ENCODE results near the gene MOB1A. TPM values are rescaled to one million over a fixed set of nuclear protein-coding genes. Genes with fewer than 3 reads are reported as not detected.

MOB1A gene
- total and polyA plus RNA-seq, 2 of the 13 experiments (the other 11 are each of a cell fraction or from before 2014, with no cell fraction given), result 48.2 to 139 TPM

DNA sequence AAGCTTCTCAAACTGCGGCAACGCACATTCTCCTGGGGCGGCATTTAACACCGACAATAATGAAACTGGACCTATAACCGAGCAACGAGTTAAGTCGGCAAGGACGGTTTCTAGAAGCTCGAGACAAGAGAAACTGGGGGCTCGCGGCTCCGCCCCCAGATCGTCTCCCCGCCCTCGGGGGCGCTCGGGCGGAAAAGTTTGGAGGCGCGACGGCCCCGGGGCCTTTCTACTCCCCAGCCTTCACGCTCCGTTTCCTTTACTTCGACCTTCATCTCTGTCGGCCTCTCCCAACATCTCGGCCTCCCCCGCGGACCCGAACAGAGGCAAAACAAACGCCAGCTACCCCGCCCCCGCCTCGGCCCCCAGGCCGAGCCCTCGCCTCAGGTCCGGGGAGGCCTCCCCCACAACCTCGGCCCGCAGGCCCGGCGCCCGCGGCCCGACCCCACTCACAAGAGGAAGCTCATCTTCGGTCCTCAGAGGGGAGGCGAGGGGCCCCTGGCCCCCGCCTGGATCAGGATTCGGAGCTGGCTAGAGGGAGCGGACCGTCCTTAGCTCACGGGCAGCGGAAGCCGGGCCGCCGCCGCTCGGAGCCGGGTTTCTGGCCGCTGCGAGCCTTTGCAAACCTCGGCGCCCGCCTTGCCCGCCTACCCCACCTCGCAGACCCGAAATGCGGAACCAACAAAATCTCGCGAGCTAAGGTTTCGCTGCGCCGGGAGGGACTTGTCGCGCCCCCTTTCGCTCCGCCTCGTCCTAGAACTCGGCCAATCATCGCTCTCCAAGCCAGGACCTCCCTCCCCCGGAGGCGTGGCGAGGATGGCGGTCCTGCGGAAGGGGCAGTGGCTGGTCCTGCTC is at the start of gene MOB1A (continued):
- TF ChIP-seq, protein P1, sequence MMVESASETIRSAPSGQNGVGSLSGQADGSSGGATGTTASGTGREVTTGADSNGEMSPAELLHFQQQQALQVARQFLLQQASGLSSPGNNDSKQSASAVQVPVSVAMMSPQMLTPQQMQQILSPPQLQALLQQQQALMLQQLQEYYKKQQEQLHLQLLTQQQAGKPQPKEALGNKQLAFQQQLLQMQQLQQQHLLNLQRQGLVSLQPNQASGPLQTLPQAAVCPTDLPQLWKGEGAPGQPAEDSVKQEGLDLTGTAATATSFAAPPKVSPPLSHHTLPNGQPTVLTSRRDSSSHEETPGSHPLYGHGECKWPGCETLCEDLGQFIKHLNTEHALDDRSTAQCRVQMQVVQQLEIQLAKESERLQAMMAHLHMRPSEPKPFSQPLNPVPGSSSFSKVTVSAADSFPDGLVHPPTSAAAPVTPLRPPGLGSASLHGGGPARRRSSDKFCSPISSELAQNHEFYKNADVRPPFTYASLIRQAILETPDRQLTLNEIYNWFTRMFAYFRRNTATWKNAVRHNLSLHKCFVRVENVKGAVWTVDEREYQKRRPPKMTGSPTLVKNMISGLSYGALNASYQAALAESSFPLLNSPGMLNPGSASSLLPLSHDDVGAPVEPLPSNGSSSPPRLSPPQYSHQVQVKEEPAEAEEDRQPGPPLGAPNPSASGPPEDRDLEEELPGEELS (CRISPR knock-in tag; IDR thresholded peaks at IDR 0.05), result 0 out of 2 replicates have a peak, but pooled peaks have one; percentile 9
- no peak for TF ChIP-seq SOX6 (IDR thresholded peaks at IDR 0.05)
- peak; percentile 49 for TF ChIP-seq SOX6 (CRISPR knock-in tag; IDR thresholded peaks at IDR 0.05)
- TF ChIP-seq RAD21 (CRISPR knock-in tag; IDR thresholded peaks at IDR 0.05), result peak; percentile 56
- TF ChIP-seq YY1 (IDR thresholded peaks at IDR 0.05; ENCODE audit: insufficient read depth, insufficient replicate concordance, low read depth, low read length), result peak; percentile 84
- TF ChIP-seq, protein P2, sequence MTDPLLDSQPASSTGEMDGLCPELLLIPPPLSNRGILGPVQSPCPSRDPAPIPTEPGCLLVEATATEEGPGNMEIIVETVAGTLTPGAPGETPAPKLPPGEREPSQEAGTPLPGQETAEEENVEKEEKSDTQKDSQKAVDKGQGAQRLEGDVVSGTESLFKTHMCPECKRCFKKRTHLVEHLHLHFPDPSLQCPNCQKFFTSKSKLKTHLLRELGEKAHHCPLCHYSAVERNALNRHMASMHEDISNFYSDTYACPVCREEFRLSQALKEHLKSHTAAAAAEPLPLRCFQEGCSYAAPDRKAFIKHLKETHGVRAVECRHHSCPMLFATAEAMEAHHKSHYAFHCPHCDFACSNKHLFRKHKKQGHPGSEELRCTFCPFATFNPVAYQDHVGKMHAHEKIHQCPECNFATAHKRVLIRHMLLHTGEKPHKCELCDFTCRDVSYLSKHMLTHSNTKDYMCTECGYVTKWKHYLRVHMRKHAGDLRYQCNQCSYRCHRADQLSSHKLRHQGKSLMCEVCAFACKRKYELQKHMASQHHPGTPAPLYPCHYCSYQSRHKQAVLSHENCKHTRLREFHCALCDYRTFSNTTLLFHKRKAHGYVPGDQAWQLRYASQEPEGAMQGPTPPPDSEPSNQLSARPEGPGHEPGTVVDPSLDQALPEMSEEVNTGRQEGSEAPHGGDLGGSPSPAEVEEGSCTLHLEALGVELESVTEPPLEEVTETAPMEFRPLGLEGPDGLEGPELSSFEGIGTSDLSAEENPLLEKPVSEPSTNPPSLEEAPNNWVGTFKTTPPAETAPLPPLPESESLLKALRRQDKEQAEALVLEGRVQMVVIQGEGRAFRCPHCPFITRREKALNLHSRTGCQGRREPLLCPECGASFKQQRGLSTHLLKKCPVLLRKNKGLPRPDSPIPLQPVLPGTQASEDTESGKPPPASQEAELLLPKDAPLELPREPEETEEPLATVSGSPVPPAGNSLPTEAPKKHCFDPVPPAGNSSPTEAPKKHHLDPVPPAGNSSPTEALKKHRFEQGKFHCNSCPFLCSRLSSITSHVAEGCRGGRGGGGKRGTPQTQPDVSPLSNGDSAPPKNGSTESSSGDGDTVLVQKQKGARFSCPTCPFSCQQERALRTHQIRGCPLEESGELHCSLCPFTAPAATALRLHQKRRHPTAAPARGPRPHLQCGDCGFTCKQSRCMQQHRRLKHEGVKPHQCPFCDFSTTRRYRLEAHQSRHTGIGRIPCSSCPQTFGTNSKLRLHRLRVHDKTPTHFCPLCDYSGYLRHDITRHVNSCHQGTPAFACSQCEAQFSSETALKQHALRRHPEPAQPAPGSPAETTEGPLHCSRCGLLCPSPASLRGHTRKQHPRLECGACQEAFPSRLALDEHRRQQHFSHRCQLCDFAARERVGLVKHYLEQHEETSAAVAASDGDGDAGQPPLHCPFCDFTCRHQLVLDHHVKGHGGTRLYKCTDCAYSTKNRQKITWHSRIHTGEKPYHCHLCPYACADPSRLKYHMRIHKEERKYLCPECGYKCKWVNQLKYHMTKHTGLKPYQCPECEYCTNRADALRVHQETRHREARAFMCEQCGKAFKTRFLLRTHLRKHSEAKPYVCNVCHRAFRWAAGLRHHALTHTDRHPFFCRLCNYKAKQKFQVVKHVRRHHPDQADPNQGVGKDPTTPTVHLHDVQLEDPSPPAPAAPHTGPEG (CRISPR knock-in tag; IDR thresholded peaks at IDR 0.05), result peak; percentile 89
- no peak for TF ChIP-seq NR2F2 (IDR thresholded peaks at IDR 0.05; ENCODE audit: borderline replicate concordance, low read depth)
- no peak for TF ChIP-seq ZNF564 (CRISPR knock-in tag; IDR thresholded peaks at IDR 0.05)
- peak; percentile 86; the same call in 1 of the 2 replicates for TF ChIP-seq ZNF850 (CRISPR knock-in tag; conservative IDR thresholded peaks at IDR 0.05)
- TF ChIP-seq, protein P3, sequence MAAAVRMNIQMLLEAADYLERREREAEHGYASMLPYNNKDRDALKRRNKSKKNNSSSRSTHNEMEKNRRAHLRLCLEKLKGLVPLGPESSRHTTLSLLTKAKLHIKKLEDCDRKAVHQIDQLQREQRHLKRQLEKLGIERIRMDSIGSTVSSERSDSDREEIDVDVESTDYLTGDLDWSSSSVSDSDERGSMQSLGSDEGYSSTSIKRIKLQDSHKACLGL (CRISPR knock-in tag; IDR thresholded peaks at IDR 0.05), result peak; percentile 13; the same call in 1 of the 2 replicates
- TF ChIP-seq ZNF816 (CRISPR knock-in tag; IDR thresholded peaks at IDR 0.05; ENCODE audit: borderline replicate concordance), result peak; percentile 96
- TF ChIP-seq CBFB (CRISPR knock-in tag; IDR thresholded peaks at IDR 0.05), result 0 out of 2 replicates have a peak, but pooled peaks have one; percentile 24
- TF ChIP-seq NONO (IDR thresholded peaks at IDR 0.05), result no peak
- TF ChIP-seq NONO (CRISPR knock-in tag; conservative IDR thresholded peaks at IDR 0.05), result peak; percentile 43; the same call in 1 of the 2 replicates
- TF ChIP-seq ZNF558 (CRISPR knock-in tag; IDR thresholded peaks at IDR 0.05; ENCODE audit: borderline replicate concordance), result peak; percentile 94; the same call in 1 of the 2 replicates
- TF ChIP-seq ZNF34 (CRISPR knock-in tag; IDR thresholded peaks at IDR 0.05; ENCODE audit: borderline replicate concordance), result no peak
- TF ChIP-seq NFIB (CRISPR knock-in tag; IDR thresholded peaks at IDR 0.05; ENCODE audit: borderline replicate concordance), result no peak
- TF ChIP-seq, protein P4, sequence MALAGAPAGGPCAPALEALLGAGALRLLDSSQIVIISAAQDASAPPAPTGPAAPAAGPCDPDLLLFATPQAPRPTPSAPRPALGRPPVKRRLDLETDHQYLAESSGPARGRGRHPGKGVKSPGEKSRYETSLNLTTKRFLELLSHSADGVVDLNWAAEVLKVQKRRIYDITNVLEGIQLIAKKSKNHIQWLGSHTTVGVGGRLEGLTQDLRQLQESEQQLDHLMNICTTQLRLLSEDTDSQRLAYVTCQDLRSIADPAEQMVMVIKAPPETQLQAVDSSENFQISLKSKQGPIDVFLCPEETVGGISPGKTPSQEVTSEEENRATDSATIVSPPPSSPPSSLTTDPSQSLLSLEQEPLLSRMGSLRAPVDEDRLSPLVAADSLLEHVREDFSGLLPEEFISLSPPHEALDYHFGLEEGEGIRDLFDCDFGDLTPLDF (CRISPR knock-in tag; IDR thresholded peaks at IDR 0.05), result peak; percentile 76
- peak; percentile 92; the same call in 1 of the 2 replicates for TF ChIP-seq SPEN (CRISPR knock-in tag; IDR thresholded peaks at IDR 0.05; ENCODE audit: low read depth)
- TF ChIP-seq HCFC1 (IDR thresholded peaks at IDR 0.05; ENCODE audit: low read depth, low read length), result peak; percentile 35; the same call in 1 of the 2 replicates
